HL-60 (cell line): ENCODE results near the gene ADAMTS16.

Source experiments
- DNase-seq, 2 experiments: peaks; one replicate each; pipeline ENCODE4 v3.0.0-alpha.2; 2010 to 2020; ENCODE audit warnings: low read depth in 1 of 2, low spot score in 1 of 2
- H3K27ac ChIP-seq: fragments of 250-450 bp; sonication (Bioruptor Pico); replicated peaks from 2 replicates; pipeline ENCODE4 v1.5.1; 2020; ENCODE audit warnings: mild to moderate bottlenecking, moderate library complexity
- H3K27me3 ChIP-seq: fragments of 250-450 bp; sonication (Bioruptor Pico); 2 replicates; pipeline ENCODE4 v1.5.1; 2021; ENCODE audit warnings: mild to moderate bottlenecking, moderate library complexity; ENCODE audit not compliant: insufficient read depth, poor library complexity, severe bottlenecking
- H3K4me3 ChIP-seq: replicated peaks from 2 replicates; pipeline ENCODE4 v1.5.1; 2011; ENCODE audit warnings: mild to moderate bottlenecking, control low read depth, low read length; ENCODE audit not compliant: insufficient read depth
- GABPA ChIP-seq: IDR thresholded peaks from 2 replicates; pipeline ENCODE4 v1.6.1; 2012; ENCODE audit warnings: low read depth
- POLR2AphosphoS5 ChIP-seq: IDR thresholded peaks from 2 replicates; pipeline ENCODE4 v1.6.1; 2012; ENCODE audit warnings: low read depth
- SPI1 ChIP-seq: IDR thresholded peaks from 2 replicates; pipeline ENCODE4 v1.6.1; 2012; ENCODE audit warnings: low read depth, mild to moderate bottlenecking, borderline replicate concordance
- TF ChIP-seq, protein P1 (sequence below): IDR thresholded peaks from 2 replicates; pipeline ENCODE4 v1.6.1; 2012; ENCODE audit warnings: low read depth; ENCODE audit not compliant: insufficient replicate concordance
- TF ChIP-seq, protein P2 (sequence below): IDR thresholded peaks from one replicate; pipeline ENCODE4 v1.5.1; 2011; ENCODE audit warnings: low read length, control low read depth, inconsistent platforms; ENCODE audit not compliant: insufficient read depth

Gene ADAMTS16

DNA sequence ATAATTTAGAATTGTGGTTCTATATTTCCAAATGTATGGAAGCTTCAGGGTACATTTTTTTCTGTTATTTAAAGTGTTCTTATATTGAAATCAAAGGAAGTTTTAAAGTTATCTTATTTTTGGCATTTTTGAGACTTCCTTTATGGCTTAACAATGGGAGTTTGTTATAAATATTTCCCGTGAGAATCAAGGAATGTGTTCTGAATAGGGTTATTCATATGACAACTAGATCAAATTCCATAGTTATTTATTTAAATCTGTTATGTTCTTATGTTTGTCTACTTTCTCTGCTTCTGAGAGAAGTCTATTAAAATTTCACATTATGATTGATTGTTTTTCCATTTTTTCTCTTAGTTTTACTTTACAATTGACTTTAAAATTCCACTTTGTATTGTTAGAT is 135.1 kb downstream of the ADAMTS16 start:
- DNase-seq = no peak
- TF ChIP-seq, protein P1, sequence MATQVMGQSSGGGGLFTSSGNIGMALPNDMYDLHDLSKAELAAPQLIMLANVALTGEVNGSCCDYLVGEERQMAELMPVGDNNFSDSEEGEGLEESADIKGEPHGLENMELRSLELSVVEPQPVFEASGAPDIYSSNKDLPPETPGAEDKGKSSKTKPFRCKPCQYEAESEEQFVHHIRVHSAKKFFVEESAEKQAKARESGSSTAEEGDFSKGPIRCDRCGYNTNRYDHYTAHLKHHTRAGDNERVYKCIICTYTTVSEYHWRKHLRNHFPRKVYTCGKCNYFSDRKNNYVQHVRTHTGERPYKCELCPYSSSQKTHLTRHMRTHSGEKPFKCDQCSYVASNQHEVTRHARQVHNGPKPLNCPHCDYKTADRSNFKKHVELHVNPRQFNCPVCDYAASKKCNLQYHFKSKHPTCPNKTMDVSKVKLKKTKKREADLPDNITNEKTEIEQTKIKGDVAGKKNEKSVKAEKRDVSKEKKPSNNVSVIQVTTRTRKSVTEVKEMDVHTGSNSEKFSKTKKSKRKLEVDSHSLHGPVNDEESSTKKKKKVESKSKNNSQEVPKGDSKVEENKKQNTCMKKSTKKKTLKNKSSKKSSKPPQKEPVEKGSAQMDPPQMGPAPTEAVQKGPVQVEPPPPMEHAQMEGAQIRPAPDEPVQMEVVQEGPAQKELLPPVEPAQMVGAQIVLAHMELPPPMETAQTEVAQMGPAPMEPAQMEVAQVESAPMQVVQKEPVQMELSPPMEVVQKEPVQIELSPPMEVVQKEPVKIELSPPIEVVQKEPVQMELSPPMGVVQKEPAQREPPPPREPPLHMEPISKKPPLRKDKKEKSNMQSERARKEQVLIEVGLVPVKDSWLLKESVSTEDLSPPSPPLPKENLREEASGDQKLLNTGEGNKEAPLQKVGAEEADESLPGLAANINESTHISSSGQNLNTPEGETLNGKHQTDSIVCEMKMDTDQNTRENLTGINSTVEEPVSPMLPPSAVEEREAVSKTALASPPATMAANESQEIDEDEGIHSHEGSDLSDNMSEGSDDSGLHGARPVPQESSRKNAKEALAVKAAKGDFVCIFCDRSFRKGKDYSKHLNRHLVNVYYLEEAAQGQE = no peak
- TF ChIP-seq, protein P2, sequence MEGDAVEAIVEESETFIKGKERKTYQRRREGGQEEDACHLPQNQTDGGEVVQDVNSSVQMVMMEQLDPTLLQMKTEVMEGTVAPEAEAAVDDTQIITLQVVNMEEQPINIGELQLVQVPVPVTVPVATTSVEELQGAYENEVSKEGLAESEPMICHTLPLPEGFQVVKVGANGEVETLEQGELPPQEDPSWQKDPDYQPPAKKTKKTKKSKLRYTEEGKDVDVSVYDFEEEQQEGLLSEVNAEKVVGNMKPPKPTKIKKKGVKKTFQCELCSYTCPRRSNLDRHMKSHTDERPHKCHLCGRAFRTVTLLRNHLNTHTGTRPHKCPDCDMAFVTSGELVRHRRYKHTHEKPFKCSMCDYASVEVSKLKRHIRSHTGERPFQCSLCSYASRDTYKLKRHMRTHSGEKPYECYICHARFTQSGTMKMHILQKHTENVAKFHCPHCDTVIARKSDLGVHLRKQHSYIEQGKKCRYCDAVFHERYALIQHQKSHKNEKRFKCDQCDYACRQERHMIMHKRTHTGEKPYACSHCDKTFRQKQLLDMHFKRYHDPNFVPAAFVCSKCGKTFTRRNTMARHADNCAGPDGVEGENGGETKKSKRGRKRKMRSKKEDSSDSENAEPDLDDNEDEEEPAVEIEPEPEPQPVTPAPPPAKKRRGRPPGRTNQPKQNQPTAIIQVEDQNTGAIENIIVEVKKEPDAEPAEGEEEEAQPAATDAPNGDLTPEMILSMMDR = no peak
- TF ChIP-seq POLR2AphosphoS5 (no peak), GABPA (no peak), SPI1 (no peak)
- Histone ChIP-seq H3K27me3 (no peaks in the 10 kb centered on the region), H3K27ac (no peak overlapping the region), H3K4me3 (no peak overlapping the region)

DNA sequence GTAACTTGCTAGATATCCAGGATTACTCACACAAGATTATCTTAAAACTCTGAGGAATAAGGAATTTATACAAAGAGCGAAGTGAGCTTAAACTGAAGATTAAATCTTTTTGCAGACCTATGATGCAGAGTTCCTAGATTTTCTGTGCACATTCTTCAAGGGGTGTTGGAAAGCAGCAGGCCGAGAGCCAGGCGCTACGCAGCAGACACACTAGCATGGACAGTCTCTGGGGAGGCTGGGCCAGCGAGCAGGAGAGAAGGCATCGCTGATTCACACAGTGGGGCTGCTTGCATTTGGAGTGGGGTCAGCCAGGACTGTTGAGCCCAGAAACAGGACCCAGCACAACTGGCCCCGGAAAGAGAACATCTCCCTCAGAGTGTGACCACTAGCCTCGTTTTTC is 136.3 kb downstream of the ADAMTS16 start:
- DNase-seq = no peak
- Histone ChIP-seq H3K4me3 (no peak overlapping the region), H3K27ac (no peak overlapping the region), H3K27me3 (no peaks in the 10 kb centered on the region)
- TF ChIP-seq, protein P1 = no peak
- no peak for TF ChIP-seq SPI1
- TF ChIP-seq POLR2AphosphoS5 = no peak
- no peak for TF ChIP-seq GABPA
- TF ChIP-seq, protein P2 = no peak

DNA sequence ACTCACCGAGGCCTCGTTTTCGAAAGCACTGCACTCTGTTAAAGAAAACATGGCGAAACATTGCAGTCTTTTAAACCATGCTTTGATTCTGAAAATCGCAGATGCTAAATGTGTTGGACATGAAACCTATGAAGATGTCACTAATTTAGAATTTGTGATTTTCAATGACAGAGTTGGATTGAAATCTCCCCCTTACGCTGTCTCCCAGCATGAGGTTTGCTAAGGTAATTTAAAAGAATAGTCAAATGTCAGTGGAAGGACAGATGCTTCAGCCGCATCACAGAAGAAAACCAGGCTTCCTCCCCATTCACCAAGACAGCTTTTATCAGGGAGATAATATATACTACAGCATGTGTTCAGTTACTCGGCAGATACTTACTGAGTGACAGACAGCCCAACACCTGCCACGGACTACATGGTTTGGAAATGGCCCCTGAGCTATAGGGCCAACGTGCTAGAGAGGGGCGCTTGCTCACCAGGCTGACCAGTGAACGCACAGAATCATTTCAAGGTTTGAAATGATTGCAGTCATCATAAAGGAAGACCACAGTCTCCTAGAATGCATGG is 136.9 kb downstream of the ADAMTS16 start:
- no peak overlapping the region for H3K4me3 ChIP-seq
- no peak for TF ChIP-seq POLR2AphosphoS5
- TF ChIP-seq, protein P1 = no peak
- TF ChIP-seq GABPA = no peak
- no peak for TF ChIP-seq SPI1
- TF ChIP-seq, protein P2 = no peak
- no peaks in the 10 kb centered on the region for H3K27me3 ChIP-seq
- H3K27ac ChIP-seq = no peak overlapping the region
- no peak for DNase-seq
